NCI-H2171 (cell line): ENCODE measurements around the gene LSM5.

Experiments
- DNase-seq: peaks from one replicate; lab custom pipeline; 2025; lab: John Stamatoyannopoulos, UW

LSM5 gene

DNA sequence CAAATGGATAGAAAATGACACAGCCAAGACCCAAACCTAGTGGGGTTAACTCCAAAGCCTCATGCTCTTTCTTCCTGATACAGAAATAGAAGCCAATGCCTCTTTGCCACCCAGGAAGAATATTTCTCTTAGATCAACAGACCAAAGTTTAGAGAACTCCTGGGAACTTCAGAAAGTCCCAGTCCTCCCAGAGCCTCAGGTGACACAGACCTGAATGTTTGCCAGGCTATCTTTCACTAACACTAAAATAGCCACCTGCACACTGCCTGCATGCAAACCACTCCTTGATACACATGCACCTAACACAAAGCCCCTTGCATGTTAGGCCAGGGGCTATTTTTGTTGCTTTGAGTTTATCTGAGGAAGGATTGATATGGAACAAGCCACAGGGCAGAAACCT, 27.7 kb downstream of the LSM5 start:
- DNase-seq: no peak

DNA sequence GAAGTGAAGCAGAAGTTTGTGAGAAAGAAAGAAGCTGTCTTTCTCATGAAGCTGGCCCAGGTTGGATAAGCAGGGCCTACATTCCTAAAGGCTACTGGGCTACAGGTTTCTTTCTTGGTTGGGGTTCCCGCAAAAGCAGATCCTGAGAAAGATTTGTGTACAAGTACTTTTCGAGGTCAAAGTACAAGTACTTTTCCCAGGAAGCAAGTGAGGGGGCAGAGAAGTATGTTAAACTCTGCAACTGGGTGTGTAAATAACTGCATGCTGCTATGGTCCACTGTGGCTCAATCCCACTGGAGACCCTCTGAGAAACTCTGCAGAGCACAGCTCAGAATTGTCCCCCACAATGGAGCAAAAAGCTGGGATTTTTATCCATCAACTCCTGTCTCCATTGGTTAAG, 28.7 kb downstream of the LSM5 start:
- no peak for DNase-seq

GRCh38 chr7:32459788-32460187, 30.4 kb downstream of the LSM5 start:
- no peak for DNase-seq

- no peak for DNase-seq
These were observed 32.2 kb downstream of the LSM5 start for GRCh38 chr7:32458025-32458424.

DNA sequence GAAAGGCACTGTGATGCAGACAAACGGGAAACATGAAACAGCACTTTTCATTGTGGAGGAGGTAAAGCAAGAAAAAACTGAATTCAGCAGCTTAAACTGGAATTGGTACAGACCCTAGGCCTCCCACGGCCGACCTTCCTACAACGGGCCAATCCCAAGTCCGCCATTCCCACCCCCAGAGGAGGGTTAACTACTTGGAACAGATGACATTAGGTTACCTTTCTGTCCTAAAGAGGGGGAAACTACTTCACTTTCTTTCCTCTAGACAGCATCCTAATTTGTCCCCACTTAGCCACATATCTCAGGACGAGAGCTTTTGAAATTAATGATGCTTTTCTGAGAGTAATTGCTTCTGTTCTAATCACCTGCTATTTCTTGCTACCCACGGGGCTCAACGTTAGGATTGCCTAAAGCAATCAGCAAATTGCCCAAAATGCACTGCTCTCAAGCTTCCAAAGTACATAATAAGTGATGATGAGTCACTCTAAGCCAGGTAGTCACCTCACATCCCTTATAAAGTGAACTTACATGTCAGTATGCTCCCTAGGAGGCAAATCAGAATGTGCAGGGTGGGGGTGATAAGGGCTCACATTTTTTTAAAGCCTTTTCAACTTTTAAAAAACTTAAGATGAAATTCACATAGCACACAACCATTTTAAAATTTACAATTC, 36.7 kb downstream of the LSM5 start:
- no peak for DNase-seq

- no peak for DNase-seq
These were observed 43.0 kb downstream of the LSM5 start for GRCh38 chr7:32447218-32447617.

GRCh38 chr7:32436146-32436928, 53.8 kb downstream of the LSM5 start:
- no peak for DNase-seq
